ENCODE measurements around the gene CHST14. TPM values are rescaled to one million over a fixed set of nuclear protein-coding genes. Genes with fewer than 3 reads are reported as not detected.

CHST14 gene
- total RNA-seq, 2 donors from 2014 or later: 9.9 to 10.7 TPM

- DNase-seq (no peak), ATAC-seq (no peak)
- intact Hi-C loops (cut with DNase I): loop anchor here in 1 of 2 donors (10.0 kb wide), 1 partner anchor 63 kb away; the partner anchor contains the start of gene BAHD1
Observed at GRCh38 chr15:40508216-40508615, 37.4 kb downstream of the CHST14 start.

- intact Hi-C loops (cut with DNase I): no loop called here
- ATAC-seq: no peak
- no peak for DNase-seq
Observed at GRCh38 chr15:40510201-40510600, 39.4 kb downstream of the CHST14 start.

DNA sequence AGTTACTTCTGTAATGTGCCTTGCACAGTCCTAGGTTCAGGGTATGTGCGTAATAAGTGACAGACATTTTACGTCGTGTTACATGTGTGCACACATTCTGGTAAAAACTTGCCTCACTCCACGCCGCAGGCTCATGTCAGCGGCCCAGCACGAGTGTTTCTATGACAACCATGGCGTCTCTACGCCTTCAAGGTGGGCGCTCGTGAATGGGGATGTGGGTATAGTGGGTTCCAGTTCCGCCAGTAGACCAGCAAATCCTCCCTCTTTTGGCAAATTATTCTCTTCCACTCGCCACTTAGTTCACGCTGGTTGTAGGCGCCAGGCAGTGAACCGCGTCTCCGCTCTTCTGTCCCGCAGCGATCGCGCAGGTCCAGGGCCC, 40.3 kb downstream of the CHST14 start:
- ATAC-seq (peak in 1 of 2 donors; percentile 28), DNase-seq (no peak)
- intact Hi-C loops (cut with DNase I): no loop called here

GRCh38 chr15:40511472-40512133, 40.8 kb downstream of the CHST14 start:
- intact Hi-C loops (cut with DNase I): no loop called here
- peak; percentile 84 for DNase-seq

DNA sequence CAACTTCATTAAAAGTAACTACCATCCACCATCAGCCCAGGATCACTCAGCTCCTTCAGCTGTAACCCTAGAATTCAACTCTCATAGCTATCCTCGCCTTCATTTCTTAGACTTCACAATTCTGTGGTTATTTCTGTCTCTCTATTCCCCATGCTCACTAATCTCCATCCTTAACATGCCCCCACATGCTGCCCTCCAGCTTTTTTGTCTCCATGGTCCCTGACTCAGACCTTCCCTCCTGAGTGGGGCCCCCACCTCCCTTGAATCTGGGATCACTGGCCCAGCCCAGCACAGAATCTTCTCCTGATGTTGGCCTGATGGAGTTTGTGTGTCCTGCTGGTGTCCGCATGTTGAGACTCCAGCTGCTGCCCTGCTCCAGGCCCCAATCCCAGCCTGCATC, 41.7 kb downstream of the CHST14 start:
- ATAC-seq: no peak
- intact Hi-C loops (cut with DNase I): no loop called here
- DNase-seq: no peak

More at GRCh38 chr15:40511472-40512133, 40.8 kb downstream of the CHST14 start:
- ATAC-seq: peak; percentile 84 to 91

- ATAC-seq: no peak
- no peak for DNase-seq
- intact Hi-C loops (cut with DNase I): no loop called here
Observed at GRCh38 chr15:40513609-40514008, 42.8 kb downstream of the CHST14 start.

DNA sequence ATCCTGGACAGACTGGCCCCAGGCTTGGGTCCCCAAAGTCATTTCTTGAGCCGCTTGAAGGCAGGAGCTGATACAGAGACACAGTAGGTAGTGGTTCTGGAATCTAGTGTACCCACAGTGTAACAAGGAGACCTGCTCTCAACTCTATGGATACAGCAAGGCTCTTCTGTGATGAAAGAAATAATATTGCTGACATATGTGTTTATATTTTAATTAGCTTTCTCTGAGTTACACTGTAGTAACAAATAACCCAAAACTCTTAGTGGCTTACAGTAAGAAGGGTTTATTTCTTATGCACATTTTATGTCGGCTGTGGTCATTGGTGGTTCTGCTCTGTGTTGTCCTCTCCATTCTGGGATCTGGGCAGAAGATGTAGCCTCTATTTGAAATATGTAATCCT, 45.5 kb downstream of the CHST14 start:
- intact Hi-C loops (cut with DNase I): no loop called here
- DNase-seq: no peak
- ATAC-seq: no peak

Other genes with a start within 250 kb of the CHST14 start
- 10 to 100 TPM in 1 of 2 donors, 1 to 10 TPM in 1; 6.8 to 10.1 TPM for gene PAK6, start 231.9 kb upstream of the CHST14 start, total RNA-seq
- under 1 TPM in 1 of 2 donors, not detected in 1; 0.65 TPM for gene ANKRD63, start 187.9 kb upstream of the CHST14 start, total RNA-seq
- gene PLCB2, start 163.0 kb upstream of the CHST14 start, total RNA-seq: 10 to 100 TPM in 1 of 2 donors, 1 to 10 TPM in 1; 8.4 to 13.5 TPM
- 10 to 100 TPM; 53.4 to 76.6 TPM for gene INAFM2, start 147.3 kb upstream of the CHST14 start, total RNA-seq
- gene CCDC9B, start 130.0 kb upstream of the CHST14 start, total RNA-seq: 10 to 100 TPM; 72.1 to 83.8 TPM
- gene PHGR1, start 120.0 kb upstream of the CHST14 start, total RNA-seq: not detected
- gene DISP2, start 112.8 kb upstream of the CHST14 start, total RNA-seq: 1 to 10 TPM in 1 of 2 donors, under 1 TPM in 1; 0.31 to 6.5 TPM
- 1 to 10 TPM; 7.2 to 8.0 TPM for gene KNSTRN, start 88.3 kb upstream of the CHST14 start, total RNA-seq
- gene IVD, start 65.2 kb upstream of the CHST14 start, total RNA-seq: 10 to 100 TPM; 58.4 to 63.4 TPM
- 10 to 100 TPM; 14.5 to 14.8 TPM for gene BAHD1, start 30.0 kb upstream of the CHST14 start, total RNA-seq
- 10 to 100 TPM; 16.9 to 22.7 TPM for gene CCDC32, start 94.1 kb downstream of the CHST14 start, total RNA-seq
- gene RPUSD2, start 98.3 kb downstream of the CHST14 start, total RNA-seq: 10 to 100 TPM in 1 of 2 donors, 1 to 10 TPM in 1; 7.9 to 11.3 TPM
- gene KNL1, start 123.3 kb downstream of the CHST14 start, total RNA-seq: 1 to 10 TPM in 1 of 2 donors, under 1 TPM in 1; 0.55 to 1.1 TPM
- gene RAD51, start 224.2 kb downstream of the CHST14 start, total RNA-seq: 1 to 10 TPM in 1 of 2 donors, under 1 TPM in 1; 0.97 to 2.6 TPM

Measured in left cardiac atrium (tissue), 4 donors.